ENCODE results near the gene APRT. TPM values are rescaled to one million over a fixed set of nuclear protein-coding genes. Genes with fewer than 3 reads are reported as not detected.

The APRT gene
- total RNA-seq, 4 donors from 2014 or later = 32.5 to 82.2 (median 56.3) TPM

DNA sequence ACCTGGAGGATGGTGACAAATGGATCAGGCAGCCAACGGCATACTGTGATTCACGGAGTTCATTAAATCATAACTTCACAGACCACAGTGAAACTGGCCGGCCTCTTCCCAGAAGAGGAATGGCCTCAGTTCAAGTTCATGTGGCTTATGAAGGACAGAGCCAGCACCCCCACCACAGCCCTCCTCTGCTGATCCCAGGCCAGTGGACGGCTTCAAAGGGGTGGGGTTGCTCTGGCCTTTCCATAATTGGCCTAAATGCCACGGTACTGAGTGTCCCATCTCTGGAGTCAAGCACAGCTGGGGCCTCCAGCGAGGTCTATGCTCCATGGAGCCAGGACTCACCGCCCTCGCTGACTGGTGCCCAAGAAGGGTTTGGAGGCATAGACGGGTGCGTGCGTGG is 23.7 kb upstream of the APRT start:
- Histone ChIP-seq H3K4me3 (no peak overlapping the region), H3K27me3 (no peaks in the 10 kb centered on the region), H3K9me3 (no peaks in the 10 kb centered on the region), H3K27ac (no peak overlapping the region), H3K4me1 (no peaks in the 10 kb centered on the region), H3K36me3 (no peaks in the 10 kb centered on the region)
- intact Hi-C loops (cut with DNase I; ENCODE audit: low total_unique reads) = no loop called here
- TF ChIP-seq, protein P1, sequence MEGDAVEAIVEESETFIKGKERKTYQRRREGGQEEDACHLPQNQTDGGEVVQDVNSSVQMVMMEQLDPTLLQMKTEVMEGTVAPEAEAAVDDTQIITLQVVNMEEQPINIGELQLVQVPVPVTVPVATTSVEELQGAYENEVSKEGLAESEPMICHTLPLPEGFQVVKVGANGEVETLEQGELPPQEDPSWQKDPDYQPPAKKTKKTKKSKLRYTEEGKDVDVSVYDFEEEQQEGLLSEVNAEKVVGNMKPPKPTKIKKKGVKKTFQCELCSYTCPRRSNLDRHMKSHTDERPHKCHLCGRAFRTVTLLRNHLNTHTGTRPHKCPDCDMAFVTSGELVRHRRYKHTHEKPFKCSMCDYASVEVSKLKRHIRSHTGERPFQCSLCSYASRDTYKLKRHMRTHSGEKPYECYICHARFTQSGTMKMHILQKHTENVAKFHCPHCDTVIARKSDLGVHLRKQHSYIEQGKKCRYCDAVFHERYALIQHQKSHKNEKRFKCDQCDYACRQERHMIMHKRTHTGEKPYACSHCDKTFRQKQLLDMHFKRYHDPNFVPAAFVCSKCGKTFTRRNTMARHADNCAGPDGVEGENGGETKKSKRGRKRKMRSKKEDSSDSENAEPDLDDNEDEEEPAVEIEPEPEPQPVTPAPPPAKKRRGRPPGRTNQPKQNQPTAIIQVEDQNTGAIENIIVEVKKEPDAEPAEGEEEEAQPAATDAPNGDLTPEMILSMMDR (IDR thresholded peaks at IDR 0.05) = no peak
- TF ChIP-seq POLR2A (IDR thresholded peaks at IDR 0.05) = no peak
- no peak for DNase-seq

GRCh38 chr16:88834670-88835069 is 22.9 kb upstream of the APRT start:
- H3K27ac ChIP-seq = no peak overlapping the region
- H3K9me3 ChIP-seq = no peaks in the 10 kb centered on the region
- no peaks in the 10 kb centered on the region for H3K4me1 ChIP-seq
- no peak overlapping the region for H3K4me3 ChIP-seq
- no peak for DNase-seq
- H3K27me3 ChIP-seq = no peaks in the 10 kb centered on the region
- intact Hi-C loops (cut with DNase I; ENCODE audit: low total_unique reads) = no loop called here
- TF ChIP-seq, protein P1 (IDR thresholded peaks at IDR 0.05) = no peak
- TF ChIP-seq POLR2A (IDR thresholded peaks at IDR 0.05) = no peak
- H3K36me3 ChIP-seq = no peaks in the 10 kb centered on the region

- Histone ChIP-seq H3K27ac (no peak overlapping the region), H3K36me3 (no peaks in the 10 kb centered on the region), H3K9me3 (no peaks in the 10 kb centered on the region), H3K27me3 (no peaks in the 10 kb centered on the region), H3K4me1 (no peaks in the 10 kb centered on the region), H3K4me3 (no peak overlapping the region)
- TF ChIP-seq, protein P1 (IDR thresholded peaks at IDR 0.05) = no peak
- no peak for TF ChIP-seq POLR2A (IDR thresholded peaks at IDR 0.05)
- DNase-seq = no peak
- intact Hi-C loops (cut with DNase I; ENCODE audit: low total_unique reads) = no loop called here
Measured at GRCh38 chr16:88833086-88833485, 21.4 kb upstream of the APRT start.

DNA sequence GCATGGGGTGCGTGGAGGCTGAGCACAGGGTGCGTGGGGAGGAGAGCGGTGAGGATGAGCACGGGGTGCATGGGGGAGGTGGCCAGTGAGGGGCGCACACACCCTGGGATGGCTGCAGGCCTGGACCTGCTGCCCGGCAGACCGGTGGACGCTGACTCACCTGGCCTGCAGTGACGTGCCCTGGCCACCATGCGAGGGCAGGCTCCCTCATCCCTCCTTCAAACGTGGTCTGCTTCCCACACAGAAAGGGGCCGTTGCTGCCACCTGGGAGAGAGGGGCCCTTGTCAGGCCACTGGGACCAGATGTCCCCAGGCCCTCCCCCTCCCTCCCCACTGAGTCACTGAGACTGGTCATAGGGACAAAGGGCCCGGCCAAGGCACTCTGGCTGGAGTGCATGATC is 20.1 kb upstream of the APRT start:
- Histone ChIP-seq H3K36me3 (no peaks in the 10 kb centered on the region), H3K27me3 (no peaks in the 10 kb centered on the region), H3K27ac (no peak overlapping the region), H3K4me1 (no peaks in the 10 kb centered on the region), H3K9me3 (no peaks in the 10 kb centered on the region), H3K4me3 (no peak overlapping the region)
- intact Hi-C loops (cut with DNase I; ENCODE audit: low total_unique reads) = no loop called here
- DNase-seq = no peak
- no peak for TF ChIP-seq POLR2A (IDR thresholded peaks at IDR 0.05)
- TF ChIP-seq, protein P1 (IDR thresholded peaks at IDR 0.05) = no peak

DNA sequence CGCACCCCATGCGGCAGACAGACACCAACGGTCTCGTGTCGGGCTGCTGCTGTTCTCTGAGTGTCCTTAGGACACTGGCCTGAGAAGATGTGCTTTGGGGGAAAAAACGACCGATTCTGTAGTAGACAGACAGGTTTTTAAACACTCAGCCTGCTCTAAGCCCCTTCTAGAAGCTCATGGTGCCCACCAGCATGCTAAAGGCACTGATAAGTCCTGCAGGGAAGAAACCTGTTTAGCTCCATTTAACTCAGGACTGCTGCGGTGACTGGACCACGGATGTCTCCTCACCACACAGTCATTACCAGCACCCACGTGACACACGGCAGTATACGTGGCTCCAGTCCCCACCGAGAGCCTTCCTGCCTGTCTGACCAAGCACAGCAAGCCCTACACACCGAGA is 19.1 kb upstream of the APRT start:
- Histone ChIP-seq H3K9me3 (no peaks in the 10 kb centered on the region), H3K36me3 (no peaks in the 10 kb centered on the region), H3K27me3 (no peaks in the 10 kb centered on the region), H3K27ac (no peak overlapping the region), H3K4me3 (no peak overlapping the region), H3K4me1 (no peaks in the 10 kb centered on the region)
- DNase-seq = no peak
- intact Hi-C loops (cut with DNase I; ENCODE audit: low total_unique reads) = no loop called here
- TF ChIP-seq, protein P1 (IDR thresholded peaks at IDR 0.05) = no peak
- no peak for TF ChIP-seq POLR2A (IDR thresholded peaks at IDR 0.05)

Measured in uterus (tissue), 4 donors.